ENCODE measurements around the gene UXS1. TPM values are rescaled to one million over a fixed set of nuclear protein-coding genes. Genes with fewer than 3 reads are reported as not detected.

The UXS1 gene
- total and polyA plus RNA-seq, 9 of the 15 experiments (the other 6 are each of a cell fraction or from before 2014, with no cell fraction given), result 5.8 to 25.8 (median 15.0) TPM

- no peak for TF ChIP-seq HOMEZ (CRISPR knock-in tag; IDR thresholded peaks at IDR 0.05)
- TF ChIP-seq XRCC5 (IDR thresholded peaks at IDR 0.05; ENCODE audit: low read depth, low read length), result no peak
Measured at GRCh38 chr2:106189325-106189724, 4.8 kb downstream of the UXS1 start (continued).

GRCh38 chr2:106187273-106187891 is 6.7 kb downstream of the UXS1 start:
- Histone ChIP-seq H3K9me3 (replicated peaks; ENCODE audit: control insufficient read depth, insufficient read depth, low read depth, low read length) (no peaks in the 10 kb centered on the region), H4K20me1 (replicated peaks; ENCODE audit: control insufficient read depth, insufficient read depth, low read length) (0 out of 2 replicates have a peak, but pooled peaks cover 3% of the 10 kb centered on the region), H2AFZ (ENCODE audit: low read depth, low read length) (no peak overlapping the region), H3K4me3 (no peak overlapping the region), H3K27ac (ENCODE audit: extremely low read depth, low read depth, low read length) (no peak overlapping the region), H3K27me3 (ENCODE audit: control insufficient read depth in 2 of 2, insufficient read depth in 2 of 2, low read length in 2 of 2) (no peaks in the 10 kb centered on the region), H3K4me1 (replicated peaks in 1 of 2; ENCODE audit: control insufficient read depth in 2 of 2, insufficient read depth in 2 of 2, low read length in 2 of 2) (peaks cover 13 to 41% of the 10 kb centered on the region in 2 experiments), H3K79me2 (ENCODE audit: control insufficient read depth, insufficient read depth, low read length) (peaks cover 93% of the 10 kb centered on the region), H3K36me3 (ENCODE audit: control insufficient read depth, insufficient read depth, low read length) (peaks cover 7% of the 10 kb centered on the region), H3K4me2 (ENCODE audit: insufficient read depth, low read length) (no peak overlapping the region), H3K9ac (ENCODE audit: insufficient read depth in 1 of 2, low read depth in 2 of 2, low read length in 2 of 2) (no peak overlapping the region; a peak in 1 of 4 replicates), H3K9me1 (ENCODE audit: control insufficient read depth, insufficient read depth, low read length) (no peaks in the 10 kb centered on the region)
- ChIA-PET CTCF (ENCODE audit: low intra/inter-chr PET ratio) (no interaction called here), POLR2A (no interaction called here)
- 90% methylated on average over 13 of the region's 14 CpGs for WGBS (ENCODE audit: insufficient coverage, low coverage, missing lambda C conversion rate)
- DNase-seq (ENCODE audit: extremely low read depth in 1 of 4, low spot score in 3 of 4), result no peak
- in situ Hi-C loops (cut with MboI) (no loop called here), intact Hi-C loops (cut with micrococcal nuclease) (no loop called here)
- FAIRE-seq, result no peak
- no TSS peak for BruUV-seq (replicated peaks)
- TF ChIP-seq HCFC1 (IDR thresholded peaks at IDR 0.05; ENCODE audit: low read depth, low read length) (no peak), POLR3A (IDR thresholded peaks at IDR 0.05; ENCODE audit: borderline replicate concordance, extremely low read depth, insufficient read depth, insufficient read length) (no peak), IFI16 (CRISPR knock-in tag; IDR thresholded peaks at IDR 0.05) (no peak), NFE2 (IDR thresholded peaks at IDR 0.05; ENCODE audit: low read depth) (no peak), ATF1 (CRISPR knock-in tag; IDR thresholded peaks at IDR 0.05) (no peak), ATF1 (tag; IDR thresholded peaks at IDR 0.05) (no peak), PHB (CRISPR knock-in tag; IDR thresholded peaks at IDR 0.05) (no peak), ZNF24 (IDR thresholded peaks at IDR 0.05) (no peak), ZNF589 (CRISPR knock-in tag; IDR thresholded peaks at IDR 0.05; ENCODE audit: low read depth) (no peak), ZKSCAN1 (IDR thresholded peaks at IDR 0.05; ENCODE audit: low read depth, low read length) (no peak), BACH1 (tag; IDR thresholded peaks at IDR 0.05) (no peak), CBX1 (IDR thresholded peaks at IDR 0.05; ENCODE audit: low read depth) (no peak)
- TF ChIP-seq, protein P1, sequence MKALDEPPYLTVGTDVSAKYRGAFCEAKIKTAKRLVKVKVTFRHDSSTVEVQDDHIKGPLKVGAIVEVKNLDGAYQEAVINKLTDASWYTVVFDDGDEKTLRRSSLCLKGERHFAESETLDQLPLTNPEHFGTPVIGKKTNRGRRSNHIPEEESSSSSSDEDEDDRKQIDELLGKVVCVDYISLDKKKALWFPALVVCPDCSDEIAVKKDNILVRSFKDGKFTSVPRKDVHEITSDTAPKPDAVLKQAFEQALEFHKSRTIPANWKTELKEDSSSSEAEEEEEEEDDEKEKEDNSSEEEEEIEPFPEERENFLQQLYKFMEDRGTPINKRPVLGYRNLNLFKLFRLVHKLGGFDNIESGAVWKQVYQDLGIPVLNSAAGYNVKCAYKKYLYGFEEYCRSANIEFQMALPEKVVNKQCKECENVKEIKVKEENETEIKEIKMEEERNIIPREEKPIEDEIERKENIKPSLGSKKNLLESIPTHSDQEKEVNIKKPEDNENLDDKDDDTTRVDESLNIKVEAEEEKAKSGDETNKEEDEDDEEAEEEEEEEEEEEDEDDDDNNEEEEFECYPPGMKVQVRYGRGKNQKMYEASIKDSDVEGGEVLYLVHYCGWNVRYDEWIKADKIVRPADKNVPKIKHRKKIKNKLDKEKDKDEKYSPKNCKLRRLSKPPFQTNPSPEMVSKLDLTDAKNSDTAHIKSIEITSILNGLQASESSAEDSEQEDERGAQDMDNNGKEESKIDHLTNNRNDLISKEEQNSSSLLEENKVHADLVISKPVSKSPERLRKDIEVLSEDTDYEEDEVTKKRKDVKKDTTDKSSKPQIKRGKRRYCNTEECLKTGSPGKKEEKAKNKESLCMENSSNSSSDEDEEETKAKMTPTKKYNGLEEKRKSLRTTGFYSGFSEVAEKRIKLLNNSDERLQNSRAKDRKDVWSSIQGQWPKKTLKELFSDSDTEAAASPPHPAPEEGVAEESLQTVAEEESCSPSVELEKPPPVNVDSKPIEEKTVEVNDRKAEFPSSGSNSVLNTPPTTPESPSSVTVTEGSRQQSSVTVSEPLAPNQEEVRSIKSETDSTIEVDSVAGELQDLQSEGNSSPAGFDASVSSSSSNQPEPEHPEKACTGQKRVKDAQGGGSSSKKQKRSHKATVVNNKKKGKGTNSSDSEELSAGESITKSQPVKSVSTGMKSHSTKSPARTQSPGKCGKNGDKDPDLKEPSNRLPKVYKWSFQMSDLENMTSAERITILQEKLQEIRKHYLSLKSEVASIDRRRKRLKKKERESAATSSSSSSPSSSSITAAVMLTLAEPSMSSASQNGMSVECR (CRISPR knock-in tag; IDR thresholded peaks at IDR 0.05), result no peak
- ATAC-seq, result no peak

Data from K562 (cell line).